GM23338 (cell line): ENCODE measurements around the gene SDF2L1. TPM values are rescaled to one million over a fixed set of nuclear protein-coding genes. Genes with fewer than 3 reads are reported as not detected.

ENCODE experiments used
- ATAC-seq: fragments of 200-7000 bp; cut with Tn5 transposase; 3 replicates; pipeline ENCODE4 v1.9.1; 2020
- DNase-seq: peaks from one replicate; pipeline ENCODE4 v3.0.0-alpha.2; 2015; ENCODE audit warnings: low spot score
- H2AFZ ChIP-seq: fragments of 200-600 bp; sonication (generic); 2 replicates; pipeline ENCODE4 v1.8.0; 2016; ENCODE audit warnings: antibody characterized with exemption, mild to moderate bottlenecking, moderate library complexity
- H3F3A ChIP-seq: fragments of 200-600 bp; sonication (generic); replicated peaks from 2 replicates; pipeline ENCODE4 v1.8.0; 2017; ENCODE audit warnings: antibody characterized with exemption, mixed run types, low read depth
- H3K27ac ChIP-seq: fragments of 200-600 bp; sonication (generic); 2 replicates; pipeline ENCODE4 v1.6.1; 2016; ENCODE audit warnings: low read depth
- H3K27me3 ChIP-seq: fragments of 200-600 bp; sonication (generic); 2 replicates; pipeline ENCODE4 v1.8.0; 2016; ENCODE audit warnings: mild to moderate bottlenecking, mixed run types, moderate library complexity; ENCODE audit not compliant: insufficient read depth
- H3K36me3 ChIP-seq: fragments of 200-600 bp; sonication (generic); 2 replicates; pipeline ENCODE4 v1.8.0; 2016; ENCODE audit warnings: mild to moderate bottlenecking; ENCODE audit not compliant: insufficient read depth
- H3K4me1 ChIP-seq: fragments of 200-600 bp; sonication (generic); 2 replicates; pipeline ENCODE4 v1.8.0; 2016; ENCODE audit warnings: mild to moderate bottlenecking, moderate library complexity; ENCODE audit not compliant: insufficient read depth
- H3K4me2 ChIP-seq: fragments of 200-600 bp; sonication (generic); 2 replicates; pipeline ENCODE4 v1.7.1; 2017; ENCODE audit warnings: mixed run types
- H3K4me3 ChIP-seq: fragments of 200-600 bp; sonication (generic); 2 replicates; pipeline ENCODE4 v1.6.1; 2016; ENCODE audit warnings: mixed run types
- H3K79me2 ChIP-seq: fragments of 200-600 bp; sonication (generic); replicated peaks from 2 replicates; pipeline ENCODE4 v1.8.0; 2017; ENCODE audit warnings: mild to moderate bottlenecking; ENCODE audit not compliant: insufficient read depth
- H3K9me2 ChIP-seq: fragments of 200-600 bp; sonication (generic); 2 replicates; pipeline ENCODE4 v1.8.0; 2017; ENCODE audit not compliant: insufficient read depth
- H4K20me1 ChIP-seq: fragments of 200-600 bp; sonication (generic); replicated peaks from 2 replicates; pipeline ENCODE4 v1.8.0; 2017; ENCODE audit warnings: mild to moderate bottlenecking; ENCODE audit not compliant: insufficient read depth
- H3K27ac Mint-ChIP-seq: 2 replicates; pipeline ENCODE4 v1.8.0; 2020; ENCODE audit warnings: inconsistent platforms, mild to moderate bottlenecking, moderate library complexity, mixed read lengths
- H3K27me3 Mint-ChIP-seq: 3 replicates; pipeline ENCODE4 v1.8.0; 2022; ENCODE audit warnings: low read depth, mild to moderate bottlenecking, moderate library complexity, mixed read lengths, inconsistent platforms; ENCODE audit not compliant: insufficient read depth, poor library complexity
- H3K36me3 Mint-ChIP-seq: 3 replicates; pipeline ENCODE4 v1.8.0; 2021; ENCODE audit warnings: low read depth, mild to moderate bottlenecking, inconsistent platforms, moderate library complexity, mixed read lengths
- H3K4me1 Mint-ChIP-seq: 3 replicates; pipeline ENCODE4 v1.8.0; 2020; ENCODE audit warnings: mild to moderate bottlenecking, inconsistent platforms, mixed read lengths
- H3K4me3 Mint-ChIP-seq: 3 replicates; pipeline ENCODE4 v1.8.0; 2021; ENCODE audit warnings: moderate library complexity, mild to moderate bottlenecking, inconsistent platforms, mixed read lengths
- H3K9me3 Mint-ChIP-seq: 3 replicates; pipeline ENCODE4 v1.8.0; 2020; ENCODE audit warnings: moderate library complexity, mild to moderate bottlenecking, inconsistent platforms, mixed read lengths
- EZH2phosphoT487 ChIP-seq: fragments of 200-600 bp; sonication (generic); IDR thresholded peaks from one replicate; pipeline ENCODE4 v1.8.1; 2018; ENCODE audit warnings: antibody characterized with exemption; ENCODE audit not compliant: unreplicated experiment
- JUNB ChIP-seq: IDR thresholded peaks from one replicate; pipeline ENCODE4 v1.6.1; 2016; ENCODE audit warnings: antibody characterized with exemption; ENCODE audit not compliant: unreplicated experiment
- POLR2AphosphoS5 ChIP-seq: IDR thresholded peaks from 2 replicates; pipeline ENCODE4 v1.6.1; 2016; ENCODE audit warnings: antibody characterized with exemption, low read depth
- polyA plus RNA-seq: library from polyadenylated mRNA; unstranded; fragments of >200 nt; fragmentation: Nextera tagmentation; extraction: Ambion mirVana; gene quantifications from 2 replicates; pipeline ENCODE4 v1.2.1, GENCODE V29; 2016
- total RNA-seq: library from RNA; depleted of rRNA; stranded (reverse); fragments of >200 nt; shearing (Covaris generic); gene quantifications from 2 replicates; pipeline ENCODE4 v1.2.3, GENCODE V29; 2014
- TF ChIP-seq, protein P1 (sequence below): fragments of 250-450 bp; sonication (Bioruptor Pico); IDR thresholded peaks from 2 replicates; pipeline ENCODE4 v1.5.0; 2020; ENCODE audit warnings: mild to moderate bottlenecking, moderate library complexity
- TF ChIP-seq, protein P2 (sequence below): IDR thresholded peaks from one replicate; pipeline ENCODE4 v1.6.1; 2018; ENCODE audit warnings: antibody characterized with exemption; ENCODE audit not compliant: unreplicated experiment

Gene SDF2L1
- total and polyA plus RNA-seq, 2 experiments from 2014 or later: 62.3 to 72.7 TPM

DNA sequence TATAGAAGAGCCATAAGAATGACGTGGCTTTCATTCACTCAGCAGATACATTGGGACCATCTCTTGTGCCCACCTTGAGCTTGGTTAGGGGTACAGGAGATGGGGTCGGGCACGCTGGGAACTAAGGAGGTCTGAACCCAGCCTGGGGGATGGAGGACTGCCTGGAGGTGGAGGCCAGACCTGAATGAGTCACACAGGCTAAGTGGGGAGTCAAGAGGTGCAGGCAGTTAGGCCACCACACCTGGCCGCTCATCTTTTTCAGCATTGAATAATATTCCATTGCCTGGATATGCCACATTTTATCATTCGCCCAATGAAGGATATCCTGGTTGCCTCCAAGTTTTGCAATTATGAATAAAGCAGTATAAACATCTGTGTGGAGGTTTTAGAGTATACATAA, 19.9 kb downstream of the SDF2L1 start (continued):
- TF ChIP-seq EZH2phosphoT487: no peak
- TF ChIP-seq, protein P1, sequence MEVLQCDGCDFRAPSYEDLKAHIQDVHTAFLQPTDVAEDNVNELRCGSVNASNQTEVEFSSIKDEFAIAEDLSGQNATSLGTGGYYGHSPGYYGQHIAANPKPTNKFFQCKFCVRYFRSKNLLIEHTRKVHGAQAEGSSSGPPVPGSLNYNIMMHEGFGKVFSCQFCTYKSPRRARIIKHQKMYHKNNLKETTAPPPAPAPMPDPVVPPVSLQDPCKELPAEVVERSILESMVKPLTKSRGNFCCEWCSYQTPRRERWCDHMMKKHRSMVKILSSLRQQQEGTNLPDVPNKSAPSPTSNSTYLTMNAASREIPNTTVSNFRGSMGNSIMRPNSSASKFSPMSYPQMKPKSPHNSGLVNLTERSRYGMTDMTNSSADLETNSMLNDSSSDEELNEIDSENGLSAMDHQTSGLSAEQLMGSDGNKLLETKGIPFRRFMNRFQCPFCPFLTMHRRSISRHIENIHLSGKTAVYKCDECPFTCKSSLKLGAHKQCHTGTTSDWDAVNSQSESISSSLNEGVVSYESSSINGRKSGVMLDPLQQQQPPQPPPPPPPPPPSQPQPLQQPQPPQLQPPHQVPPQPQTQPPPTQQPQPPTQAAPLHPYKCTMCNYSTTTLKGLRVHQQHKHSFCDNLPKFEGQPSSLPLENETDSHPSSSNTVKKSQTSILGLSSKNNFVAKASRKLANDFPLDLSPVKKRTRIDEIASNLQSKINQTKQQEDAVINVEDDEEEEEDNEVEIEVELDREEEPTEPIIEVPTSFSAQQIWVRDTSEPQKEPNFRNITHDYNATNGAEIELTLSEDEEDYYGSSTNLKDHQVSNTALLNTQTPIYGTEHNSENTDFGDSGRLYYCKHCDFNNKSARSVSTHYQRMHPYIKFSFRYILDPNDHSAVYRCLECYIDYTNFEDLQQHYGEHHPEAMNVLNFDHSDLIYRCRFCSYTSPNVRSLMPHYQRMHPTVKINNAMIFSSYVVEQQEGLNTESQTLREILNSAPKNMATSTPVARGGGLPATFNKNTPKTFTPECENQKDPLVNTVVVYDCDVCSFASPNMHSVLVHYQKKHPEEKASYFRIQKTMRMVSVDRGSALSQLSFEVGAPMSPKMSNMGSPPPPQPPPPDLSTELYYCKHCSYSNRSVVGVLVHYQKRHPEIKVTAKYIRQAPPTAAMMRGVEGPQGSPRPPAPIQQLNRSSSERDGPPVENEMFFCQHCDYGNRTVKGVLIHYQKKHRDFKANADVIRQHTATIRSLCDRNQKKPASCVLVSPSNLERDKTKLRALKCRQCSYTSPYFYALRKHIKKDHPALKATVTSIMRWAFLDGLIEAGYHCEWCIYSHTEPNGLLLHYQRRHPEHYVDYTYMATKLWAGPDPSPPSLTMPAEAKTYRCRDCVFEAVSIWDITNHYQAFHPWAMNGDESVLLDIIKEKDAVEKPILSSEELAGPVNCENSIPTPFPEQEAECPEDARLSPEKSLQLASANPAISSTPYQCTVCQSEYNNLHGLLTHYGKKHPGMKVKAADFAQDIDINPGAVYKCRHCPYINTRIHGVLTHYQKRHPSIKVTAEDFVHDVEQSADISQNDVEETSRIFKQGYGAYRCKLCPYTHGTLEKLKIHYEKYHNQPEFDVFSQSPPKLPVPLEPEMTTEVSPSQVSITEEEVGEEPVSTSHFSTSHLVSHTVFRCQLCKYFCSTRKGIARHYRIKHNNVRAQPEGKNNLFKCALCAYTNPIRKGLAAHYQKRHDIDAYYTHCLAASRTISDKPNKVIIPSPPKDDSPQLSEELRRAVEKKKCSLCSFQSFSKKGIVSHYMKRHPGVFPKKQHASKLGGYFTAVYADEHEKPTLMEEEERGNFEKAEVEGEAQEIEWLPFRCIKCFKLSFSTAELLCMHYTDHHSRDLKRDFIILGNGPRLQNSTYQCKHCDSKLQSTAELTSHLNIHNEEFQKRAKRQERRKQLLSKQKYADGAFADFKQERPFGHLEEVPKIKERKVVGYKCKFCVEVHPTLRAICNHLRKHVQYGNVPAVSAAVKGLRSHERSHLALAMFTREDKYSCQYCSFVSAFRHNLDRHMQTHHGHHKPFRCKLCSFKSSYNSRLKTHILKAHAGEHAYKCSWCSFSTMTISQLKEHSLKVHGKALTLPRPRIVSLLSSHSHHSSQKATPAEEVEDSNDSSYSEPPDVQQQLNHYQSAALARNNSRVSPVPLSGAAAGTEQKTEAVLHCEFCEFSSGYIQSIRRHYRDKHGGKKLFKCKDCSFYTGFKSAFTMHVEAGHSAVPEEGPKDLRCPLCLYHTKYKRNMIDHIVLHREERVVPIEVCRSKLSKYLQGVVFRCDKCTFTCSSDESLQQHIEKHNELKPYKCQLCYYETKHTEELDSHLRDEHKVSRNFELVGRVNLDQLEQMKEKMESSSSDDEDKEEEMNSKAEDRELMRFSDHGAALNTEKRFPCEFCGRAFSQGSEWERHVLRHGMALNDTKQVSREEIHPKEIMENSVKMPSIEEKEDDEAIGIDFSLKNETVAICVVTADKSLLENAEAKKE (CRISPR knock-in tag): no peak

DNA sequence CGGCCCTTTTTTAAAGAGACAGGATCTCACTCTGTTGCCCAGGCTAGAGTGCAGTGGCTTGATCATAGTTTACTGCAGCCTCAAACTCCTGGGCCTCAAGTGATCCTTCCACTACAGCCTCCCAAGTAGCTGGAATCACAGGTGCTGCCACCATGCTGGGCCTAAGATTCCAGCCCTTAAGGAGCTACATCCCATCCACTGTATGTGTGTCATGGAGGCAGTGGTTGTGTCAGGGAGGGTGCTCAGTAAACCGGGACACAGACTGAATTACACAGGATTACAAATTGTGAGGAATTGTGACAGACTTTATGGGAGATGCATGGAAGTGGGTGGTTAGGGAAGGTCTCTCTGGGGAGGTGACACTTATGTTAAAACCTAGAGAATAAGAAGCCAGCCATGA, 21.6 kb downstream of the SDF2L1 start:
- Histone ChIP-seq H3K9me2 (no peaks in the 10 kb centered on the region), H3K36me3 (no peaks in the 10 kb centered on the region), H3K4me2 (no peak overlapping the region), H3F3A (peaks cover 12% of the 10 kb centered on the region; the same call in 1 of the 2 replicates), H3K4me1 (no peaks in the 10 kb centered on the region), H3K4me3 (no peak overlapping the region), H4K20me1 (no peaks in the 10 kb centered on the region), H3K27me3 (no peaks in the 10 kb centered on the region), H3K79me2 (peaks cover 14% of the 10 kb centered on the region), H2AFZ (no peak overlapping the region), H3K27ac (no peak overlapping the region)
- Mint-ChIP-seq H3K4me1 (peaks cover 12% of the 10 kb centered on the region), H3K27ac (no peak overlapping the region), H3K36me3 (no peaks in the 10 kb centered on the region), H3K4me3 (no peak overlapping the region; the same call in 2 of the 3 replicates), H3K27me3 (peaks cover 13% of the 10 kb centered on the region), H3K9me3 (no peaks in the 10 kb centered on the region; the same call in 1 of the 3 replicates)
- no peak for TF ChIP-seq POLR2AphosphoS5
- TF ChIP-seq, protein P2, sequence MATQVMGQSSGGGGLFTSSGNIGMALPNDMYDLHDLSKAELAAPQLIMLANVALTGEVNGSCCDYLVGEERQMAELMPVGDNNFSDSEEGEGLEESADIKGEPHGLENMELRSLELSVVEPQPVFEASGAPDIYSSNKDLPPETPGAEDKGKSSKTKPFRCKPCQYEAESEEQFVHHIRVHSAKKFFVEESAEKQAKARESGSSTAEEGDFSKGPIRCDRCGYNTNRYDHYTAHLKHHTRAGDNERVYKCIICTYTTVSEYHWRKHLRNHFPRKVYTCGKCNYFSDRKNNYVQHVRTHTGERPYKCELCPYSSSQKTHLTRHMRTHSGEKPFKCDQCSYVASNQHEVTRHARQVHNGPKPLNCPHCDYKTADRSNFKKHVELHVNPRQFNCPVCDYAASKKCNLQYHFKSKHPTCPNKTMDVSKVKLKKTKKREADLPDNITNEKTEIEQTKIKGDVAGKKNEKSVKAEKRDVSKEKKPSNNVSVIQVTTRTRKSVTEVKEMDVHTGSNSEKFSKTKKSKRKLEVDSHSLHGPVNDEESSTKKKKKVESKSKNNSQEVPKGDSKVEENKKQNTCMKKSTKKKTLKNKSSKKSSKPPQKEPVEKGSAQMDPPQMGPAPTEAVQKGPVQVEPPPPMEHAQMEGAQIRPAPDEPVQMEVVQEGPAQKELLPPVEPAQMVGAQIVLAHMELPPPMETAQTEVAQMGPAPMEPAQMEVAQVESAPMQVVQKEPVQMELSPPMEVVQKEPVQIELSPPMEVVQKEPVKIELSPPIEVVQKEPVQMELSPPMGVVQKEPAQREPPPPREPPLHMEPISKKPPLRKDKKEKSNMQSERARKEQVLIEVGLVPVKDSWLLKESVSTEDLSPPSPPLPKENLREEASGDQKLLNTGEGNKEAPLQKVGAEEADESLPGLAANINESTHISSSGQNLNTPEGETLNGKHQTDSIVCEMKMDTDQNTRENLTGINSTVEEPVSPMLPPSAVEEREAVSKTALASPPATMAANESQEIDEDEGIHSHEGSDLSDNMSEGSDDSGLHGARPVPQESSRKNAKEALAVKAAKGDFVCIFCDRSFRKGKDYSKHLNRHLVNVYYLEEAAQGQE: no peak
- TF ChIP-seq, protein P1 (CRISPR knock-in tag): no peak
- TF ChIP-seq JUNB: no peak
- ATAC-seq: no peak
- DNase-seq: no peak
